ENCODE results near the gene TRIM9.
A peak's percentile ranks its signal among the peaks of the same experiment; 100 is the strongest.
"Not testable (repeated sequence)": the region's sequence is repeated elsewhere in the genome, so short reads cannot be mapped to it uniquely, and the experiment has no call there.

Gene TRIM9

GRCh38 chr14:50955373-50956043 lies 139.4 kb downstream of the TRIM9 start:
- DNase-seq, result peak in 21 of 42 donors; percentile 21 to 66 (median 45)

GRCh38 chr14:50954811-50955372 lies 140.0 kb downstream of the TRIM9 start:
- peak in 14 of 42 donors; percentile 25 to 71 (median 55) for DNase-seq
- intact Hi-C loops (cut with DNase I), result loop anchor here (10.0 kb wide), 1 partner anchor 270 kb away; no protein-coding TSS in a partner anchor

More at GRCh38 chr14:50955373-50956043, 139.4 kb downstream of the TRIM9 start:
- intact Hi-C loops (cut with DNase I), result loop anchor here (10.0 kb wide), 1 partner anchor 269 kb away; no protein-coding TSS in a partner anchor

- intact Hi-C loops (cut with DNase I), result loop anchor here (10.0 kb wide), 1 partner anchor 271 kb away; no protein-coding TSS in a partner anchor
- DNase-seq, result no peak
Observed at GRCh38 chr14:50953502-50953901, 141.4 kb downstream of the TRIM9 start.

GRCh38 chr14:50951032-50951431 lies 143.9 kb downstream of the TRIM9 start:
- intact Hi-C loops (cut with DNase I), result loop anchor here (10.0 kb wide), 1 partner anchor 274 kb away; no protein-coding TSS in a partner anchor
- DNase-seq, result no peak

GRCh38 chr14:50948205-50948604 lies 146.7 kb downstream of the TRIM9 start:
- no peak for DNase-seq
- intact Hi-C loops (cut with DNase I), result no loop called here

- no peak for DNase-seq
- intact Hi-C loops (cut with DNase I), result no loop called here
Observed at GRCh38 chr14:50947446-50947845, 147.5 kb downstream of the TRIM9 start.

- intact Hi-C loops (cut with DNase I), result no loop called here
- no peak for DNase-seq
Observed at GRCh38 chr14:50946234-50946935, 148.5 kb downstream of the TRIM9 start.

- peak in 20 of 42 donors; percentile 6 to 61 (median 30) for DNase-seq
- intact Hi-C loops (cut with DNase I), result no loop called here
Observed at GRCh38 chr14:50944647-50945413, 150.1 kb downstream of the TRIM9 start.

- peak in 39 of 42 donors; percentile 19 to 75 (median 54) for DNase-seq
- intact Hi-C loops (cut with DNase I), result no loop called here
Observed at GRCh38 chr14:50943943-50944646, 150.8 kb downstream of the TRIM9 start, which contains the start of gene PYGL. TSS of gene PYGL (minus strand) at chr14:50944483. CDS start at chr14:50944403, 80 bp downstream.

- DNase-seq, result no peak
- intact Hi-C loops (cut with DNase I), result no loop called here
Observed at GRCh38 chr14:50943261-50943942, 151.5 kb downstream of the TRIM9 start.

GRCh38 chr14:50941638-50942037 lies 153.3 kb downstream of the TRIM9 start:
- DNase-seq; intact Hi-C loops (cut with DNase I): not testable (repeated sequence)

- intact Hi-C loops (cut with DNase I), result no loop called here
- no peak for DNase-seq
Observed at GRCh38 chr14:50941151-50941550, 153.8 kb downstream of the TRIM9 start.

- intact Hi-C loops (cut with DNase I), result no loop called here
- no peak for DNase-seq
Observed at GRCh38 chr14:50937800-50938199, 157.1 kb downstream of the TRIM9 start.

- intact Hi-C loops (cut with DNase I), result no loop called here
- DNase-seq, result no peak
Observed at GRCh38 chr14:50937325-50937724, 157.6 kb downstream of the TRIM9 start.

GRCh38 chr14:50936882-50937281 lies 158.0 kb downstream of the TRIM9 start:
- intact Hi-C loops (cut with DNase I), result no loop called here
- no peak for DNase-seq

- no peak for DNase-seq
- intact Hi-C loops (cut with DNase I), result no loop called here
Observed at GRCh38 chr14:50936016-50936340, 158.9 kb downstream of the TRIM9 start.

GRCh38 chr14:50935126-50936015 lies 159.5 kb downstream of the TRIM9 start:
- DNase-seq, result no peak
- intact Hi-C loops (cut with DNase I), result no loop called here
